Globus pallidus (tissue), 1 donor: ENCODE results near the gene CD74.
A peak's percentile ranks its signal among the peaks of the same experiment; 100 is the strongest.
"Not testable (repeated sequence)": the region's sequence is repeated elsewhere in the genome, so short reads cannot be mapped to it uniquely, and the experiment has no call there.

Source experiments
- DNase-seq: peaks from one replicate; pipeline ENCODE4 v3.0.0-alpha.2; 2015; ENCODE audit warnings: low spot score

CD74 gene

DNA sequence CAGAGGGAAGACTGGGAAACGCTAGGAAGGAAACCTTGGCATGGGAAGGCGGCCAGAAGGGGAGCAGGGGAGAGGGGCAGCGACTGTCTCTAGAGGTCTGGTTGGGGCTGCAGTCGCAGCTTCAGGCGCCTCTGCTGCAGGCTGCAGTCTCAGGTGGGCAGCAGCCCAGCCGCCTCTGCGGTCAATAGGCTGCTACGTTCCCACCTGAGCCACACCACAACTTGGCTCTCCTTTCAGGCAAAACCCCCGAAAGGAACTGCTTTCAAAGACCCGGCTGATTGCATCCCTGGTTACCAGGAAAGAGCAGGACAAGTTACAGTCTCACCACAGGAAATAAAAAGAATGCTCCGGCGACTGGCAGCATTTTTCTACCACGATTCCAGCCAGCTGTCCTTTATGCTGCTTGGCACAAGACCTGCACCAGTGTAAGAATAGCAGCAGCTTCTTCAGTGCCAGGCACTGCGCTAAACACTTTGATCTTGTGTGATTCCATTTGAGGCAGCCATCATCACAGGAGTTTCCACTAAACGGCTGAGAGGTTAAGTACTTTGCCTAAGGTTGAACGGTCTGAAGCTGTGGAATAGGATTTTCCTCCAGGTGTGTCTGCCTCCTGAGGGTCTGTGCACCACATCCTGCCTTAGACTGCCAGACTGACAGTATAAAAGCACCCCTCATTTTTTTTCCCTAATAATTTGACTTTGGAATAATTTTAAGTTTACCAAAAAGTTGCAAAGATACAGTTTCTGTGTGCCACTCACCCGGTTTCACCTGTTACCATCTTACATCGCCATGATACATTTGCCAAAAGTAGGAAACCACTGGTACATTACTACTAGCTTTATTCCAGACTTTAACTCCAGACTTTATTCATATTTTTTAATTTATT lies 29.3 kb upstream of the CD74 start:
- no peak for DNase-seq

DNA sequence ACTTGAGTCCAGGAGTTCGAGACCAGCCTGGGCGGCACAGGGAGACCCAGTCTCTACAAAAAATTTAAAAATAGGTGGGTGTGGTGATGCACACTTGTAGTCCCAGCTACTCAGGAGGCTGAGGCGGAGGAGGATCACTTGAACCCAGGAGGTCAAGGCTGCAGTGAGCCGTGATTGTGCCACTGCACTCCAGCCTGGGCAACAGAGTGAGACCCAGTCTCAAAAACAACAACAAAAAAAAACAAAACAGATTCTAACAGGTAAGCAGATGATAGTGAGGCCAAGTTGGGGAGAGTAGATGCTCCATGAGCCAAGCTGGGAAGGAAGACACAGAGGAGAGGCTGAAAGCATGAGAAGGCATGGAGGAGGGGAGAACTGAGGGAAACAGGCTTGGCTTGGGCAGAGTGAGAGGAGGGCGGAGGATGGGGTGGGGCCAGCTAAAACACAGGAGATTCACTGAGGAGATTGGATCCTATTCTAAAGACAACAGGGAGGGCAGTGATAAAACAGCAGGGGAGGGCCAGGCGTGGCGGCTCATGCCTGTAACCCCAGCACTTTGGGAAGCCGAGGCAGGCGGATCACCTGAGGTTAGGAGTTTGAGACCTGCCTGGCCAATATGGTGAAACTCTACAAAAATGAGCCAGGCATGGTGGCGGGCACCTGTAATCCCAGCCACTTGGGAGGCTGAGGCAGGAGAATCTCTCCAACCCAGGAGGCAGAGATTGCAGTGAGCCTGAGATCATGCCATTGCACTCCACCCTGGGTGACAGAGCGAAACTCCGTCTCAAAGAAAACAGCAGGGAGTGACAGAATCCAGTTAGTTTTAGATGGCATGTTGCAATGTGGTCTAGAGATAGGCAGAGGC lies 28.5 kb upstream of the CD74 start:
- no peak for DNase-seq

DNA sequence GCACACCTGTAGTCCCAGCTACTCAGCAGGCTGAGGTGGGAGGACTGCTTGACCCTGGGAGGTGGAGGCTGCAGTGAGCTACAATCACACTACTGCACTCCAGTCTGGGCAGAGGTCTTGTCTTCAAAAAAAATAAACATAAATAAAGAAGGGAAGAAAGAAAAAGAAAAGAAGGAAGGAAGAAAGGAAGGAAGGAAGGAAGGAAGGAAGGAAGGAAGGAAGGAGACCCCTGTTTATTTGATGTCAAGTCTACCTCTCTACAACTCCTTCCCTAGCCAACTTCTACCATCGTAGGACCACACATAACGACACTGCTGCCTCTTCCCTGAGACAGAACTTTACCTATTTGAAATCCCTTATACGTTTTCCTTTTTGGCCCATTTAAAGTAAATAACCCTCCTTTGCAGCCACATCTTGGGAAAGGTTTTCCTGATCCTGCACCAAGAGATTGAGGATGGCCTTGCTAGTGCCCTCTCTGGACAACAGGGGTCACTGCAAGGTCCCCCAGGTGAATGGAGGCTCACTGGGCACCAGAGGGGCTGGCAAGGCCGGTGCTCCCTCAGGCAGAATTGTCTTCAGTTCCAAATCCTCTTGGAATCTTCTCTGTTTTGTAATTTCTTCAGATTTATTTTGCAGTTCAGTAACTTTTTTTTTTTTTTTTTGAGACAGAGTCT lies 26.3 kb upstream of the CD74 start:
- DNase-seq: no peak

DNA sequence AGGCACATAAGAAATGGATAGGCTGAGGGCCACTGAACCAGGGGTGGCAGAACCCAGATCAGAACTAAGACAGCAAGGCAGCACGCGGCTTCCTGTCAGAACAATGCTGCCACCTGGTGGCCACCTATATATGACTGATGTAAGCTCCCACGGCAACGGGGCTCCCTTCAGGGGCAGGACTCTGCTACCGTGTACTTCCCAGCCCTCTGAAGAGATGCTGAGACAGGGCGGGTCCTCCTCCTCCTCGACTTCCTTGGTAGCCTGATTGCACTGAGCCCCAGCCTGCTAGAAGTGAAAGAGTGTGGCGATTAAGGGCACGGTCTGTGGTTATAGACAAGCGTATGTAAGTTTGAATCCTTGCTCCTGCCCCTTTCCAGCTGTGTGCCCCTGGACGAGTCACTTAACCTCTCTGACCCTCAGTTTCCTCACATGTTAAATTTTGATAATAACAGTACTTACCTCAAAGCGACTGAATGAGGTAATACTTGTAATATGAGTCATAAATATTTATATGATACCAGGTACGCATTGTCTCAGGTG lies 23.5 kb upstream of the CD74 start:
- DNase-seq: peak; percentile 87

DNA sequence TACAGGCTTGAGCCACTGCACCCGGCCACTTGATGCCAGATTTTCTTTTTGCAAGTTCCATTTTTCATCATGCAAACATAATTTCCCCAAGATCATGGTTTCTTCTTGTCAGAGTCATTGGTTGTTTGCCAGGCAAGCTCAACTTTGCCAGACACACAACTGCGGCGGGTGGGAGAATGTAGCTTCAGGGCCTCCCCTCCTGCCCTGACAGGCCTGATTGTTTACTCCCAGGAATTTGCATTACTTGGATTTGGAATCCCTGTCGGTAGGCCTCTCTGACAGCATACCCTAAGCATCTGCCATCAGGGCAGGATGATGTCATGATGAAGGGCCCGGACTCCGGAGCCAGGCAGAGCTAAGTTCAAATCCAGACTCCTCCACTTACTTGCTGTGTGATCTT lies 21.8 kb upstream of the CD74 start:
- DNase-seq: no peak

DNA sequence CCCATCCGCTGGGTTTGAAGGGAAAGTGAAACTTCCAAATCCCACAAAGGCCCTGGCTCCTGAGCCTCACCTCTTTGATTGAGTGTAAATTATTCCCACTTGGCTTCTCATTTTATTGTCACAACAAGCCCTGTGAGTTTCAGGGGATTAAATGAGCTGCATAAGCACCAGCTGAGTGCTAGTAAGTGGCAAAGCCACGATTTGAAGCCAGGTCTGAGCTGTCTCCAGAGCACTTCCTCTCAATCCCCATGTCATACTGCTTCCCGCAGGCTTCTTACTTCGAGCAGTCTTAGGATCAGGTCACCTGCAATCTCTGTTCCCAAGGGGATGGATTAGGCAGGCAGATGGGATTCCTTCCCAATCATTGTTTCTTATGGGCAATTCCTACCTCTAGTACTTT lies 18.9 kb upstream of the CD74 start:
- DNase-seq: no peak

DNA sequence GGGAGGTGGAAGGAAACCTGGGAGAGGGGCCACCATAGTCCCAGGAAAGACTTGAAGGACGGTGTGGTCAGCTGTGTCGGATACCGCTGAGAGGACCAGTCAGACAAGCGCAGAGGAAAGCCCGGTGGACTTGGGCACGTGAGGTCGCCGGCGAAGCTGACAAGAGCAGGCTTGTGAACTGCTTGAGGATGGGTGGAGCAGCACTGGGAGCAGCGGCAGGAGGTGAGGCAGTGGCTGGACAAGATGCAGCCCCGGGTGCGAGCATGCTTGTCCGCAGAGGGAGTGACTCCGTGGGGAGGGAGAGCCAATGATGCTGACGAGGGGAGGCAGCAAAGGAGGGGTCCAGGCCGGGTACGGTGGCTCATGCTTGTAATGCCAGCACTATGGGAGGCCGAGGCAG lies 18.3 kb upstream of the CD74 start:
- no peak for DNase-seq

DNA sequence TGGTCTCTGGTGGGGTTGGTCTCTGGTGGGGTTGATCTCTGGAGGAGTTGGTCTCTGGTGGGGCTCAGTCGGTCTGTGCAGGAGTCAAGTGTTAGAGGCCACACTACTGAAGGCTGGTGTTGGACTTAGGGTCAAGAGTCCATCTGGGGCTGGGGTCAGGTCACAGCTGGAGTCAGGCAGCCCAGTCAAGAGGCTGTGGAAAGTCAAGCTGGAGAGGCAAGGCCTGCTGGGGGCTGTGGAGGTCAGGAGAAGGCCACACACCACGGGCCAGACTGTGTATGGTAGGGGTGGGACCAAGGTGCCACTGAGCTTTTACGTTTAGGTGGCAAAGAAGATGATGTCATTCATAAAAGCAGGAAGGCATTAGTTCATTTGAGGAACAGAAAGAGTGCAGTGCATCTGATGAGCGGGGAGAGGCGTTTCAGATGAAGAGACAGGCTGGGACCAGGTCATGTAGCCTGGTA lies 16.7 kb upstream of the CD74 start:
- no peak for DNase-seq

DNA sequence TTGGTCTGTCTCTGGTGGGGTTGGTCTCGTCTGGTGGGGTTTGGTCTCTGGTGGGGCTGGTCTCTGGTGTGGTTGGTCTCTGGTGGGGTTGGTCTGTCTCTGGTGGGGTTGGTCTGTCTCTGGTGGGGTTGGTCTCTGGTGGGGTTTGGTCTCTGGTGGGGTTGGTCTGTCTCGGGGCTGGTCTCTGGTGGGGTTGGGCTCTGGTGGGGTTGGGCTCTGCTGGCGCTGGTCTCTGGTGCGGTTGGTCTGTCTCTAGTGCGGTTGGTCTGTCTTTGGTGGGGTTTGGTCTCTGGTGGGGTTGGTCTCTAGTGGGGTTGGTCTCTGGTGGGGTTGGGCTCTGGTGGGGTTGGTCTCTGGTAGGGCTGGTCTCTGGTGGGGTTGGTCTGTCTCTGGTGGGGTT lies 16.3 kb upstream of the CD74 start:
- no peak for DNase-seq

DNA sequence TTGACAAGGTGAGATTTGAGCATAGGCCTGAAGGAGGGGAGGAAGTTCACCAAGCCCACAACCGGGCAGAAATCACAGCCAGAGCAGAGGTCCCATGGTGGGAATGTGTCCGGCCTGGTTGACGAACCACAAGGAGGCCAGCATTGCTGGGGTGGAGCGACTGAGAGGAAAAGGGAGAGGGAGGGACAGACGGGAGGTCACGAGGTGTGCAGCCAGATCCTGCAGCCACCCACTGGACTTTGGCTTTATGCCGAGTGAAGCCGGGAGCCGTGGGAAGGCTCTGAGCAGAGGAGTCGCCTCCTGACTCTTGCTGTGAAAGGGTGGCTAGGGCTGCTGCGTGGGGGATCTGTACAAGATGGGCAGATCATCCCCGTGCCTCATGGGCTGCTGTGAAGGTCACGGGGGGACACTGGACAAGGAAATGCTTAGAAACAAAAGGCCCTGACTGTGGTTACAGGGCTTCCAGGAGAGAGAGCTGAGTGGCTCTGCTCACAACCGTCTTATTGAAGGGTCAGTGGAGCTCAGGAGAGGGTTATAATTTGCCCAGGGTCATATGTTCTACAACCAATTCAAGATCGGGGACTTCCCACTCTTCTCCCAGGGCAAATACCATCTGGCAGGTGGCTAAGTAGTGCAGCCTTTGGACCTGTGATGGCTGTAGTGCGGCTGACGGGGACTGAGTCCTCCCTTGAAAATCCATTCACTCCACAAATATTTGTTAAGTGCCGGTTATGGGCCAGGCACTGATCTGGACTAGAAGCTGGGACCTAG lies 15.6 kb upstream of the CD74 start:
- DNase-seq: peak; percentile 72

DNA sequence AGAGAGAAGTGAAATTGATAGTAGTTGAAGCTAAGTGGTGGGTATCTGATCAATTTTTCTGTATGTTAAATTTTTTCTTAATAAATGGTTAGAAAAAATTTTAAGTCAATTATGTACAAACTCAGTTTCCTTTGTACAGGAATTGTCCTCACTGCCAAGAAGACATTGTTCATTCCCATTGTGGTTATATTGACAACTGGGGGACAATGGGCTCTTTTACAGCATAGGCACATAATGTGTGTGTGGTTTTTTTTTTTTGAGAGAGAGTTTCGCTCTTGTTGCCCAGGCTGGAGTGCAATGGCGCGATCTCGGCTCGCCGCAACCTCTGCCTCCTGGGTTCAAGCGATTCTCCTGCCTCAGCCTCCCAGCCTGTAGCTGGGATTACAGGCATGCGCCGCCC lies 13.5 kb upstream of the CD74 start:
- peak; percentile 89 for DNase-seq

DNA sequence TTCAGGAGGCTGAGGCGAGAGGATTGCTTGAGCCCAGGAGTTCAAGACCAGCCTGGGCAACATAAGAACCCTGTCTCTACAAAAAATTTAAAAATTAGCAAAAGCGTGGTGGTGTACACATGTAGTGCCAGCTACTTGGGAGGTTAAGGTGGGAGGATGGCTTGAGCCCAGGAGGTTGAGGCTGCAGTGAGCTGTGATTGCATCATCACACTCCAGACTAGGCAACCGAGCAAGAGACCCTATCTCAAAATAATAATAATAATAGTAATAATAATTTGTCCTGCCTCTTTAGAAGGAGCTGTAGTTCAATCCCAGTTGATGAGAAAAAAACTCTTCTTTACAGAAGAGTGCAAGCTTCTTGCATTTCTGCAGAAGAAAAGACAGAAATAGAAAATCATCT lies 10.0 kb upstream of the CD74 start:
- no peak for DNase-seq

DNA sequence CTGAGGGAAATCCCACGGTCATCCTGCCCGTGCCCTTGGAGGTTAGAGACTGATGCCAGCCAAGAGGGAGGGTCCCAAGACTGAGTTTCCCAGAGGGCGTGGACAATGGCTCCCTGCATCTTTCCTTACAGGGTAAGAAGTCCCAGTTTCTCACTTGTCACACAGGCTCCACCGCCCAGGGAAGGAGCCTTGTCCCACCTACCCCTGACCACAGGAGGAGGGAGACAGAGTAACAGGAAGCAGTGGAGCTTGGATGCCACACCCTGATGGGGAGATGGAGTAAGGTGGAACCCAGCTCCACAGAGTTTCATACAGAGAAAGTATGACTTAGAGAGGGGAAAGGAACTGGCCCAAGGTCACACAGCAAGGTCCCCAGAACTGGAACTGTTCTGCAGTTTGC lies 9.4 kb upstream of the CD74 start:
- DNase-seq: no peak

DNA sequence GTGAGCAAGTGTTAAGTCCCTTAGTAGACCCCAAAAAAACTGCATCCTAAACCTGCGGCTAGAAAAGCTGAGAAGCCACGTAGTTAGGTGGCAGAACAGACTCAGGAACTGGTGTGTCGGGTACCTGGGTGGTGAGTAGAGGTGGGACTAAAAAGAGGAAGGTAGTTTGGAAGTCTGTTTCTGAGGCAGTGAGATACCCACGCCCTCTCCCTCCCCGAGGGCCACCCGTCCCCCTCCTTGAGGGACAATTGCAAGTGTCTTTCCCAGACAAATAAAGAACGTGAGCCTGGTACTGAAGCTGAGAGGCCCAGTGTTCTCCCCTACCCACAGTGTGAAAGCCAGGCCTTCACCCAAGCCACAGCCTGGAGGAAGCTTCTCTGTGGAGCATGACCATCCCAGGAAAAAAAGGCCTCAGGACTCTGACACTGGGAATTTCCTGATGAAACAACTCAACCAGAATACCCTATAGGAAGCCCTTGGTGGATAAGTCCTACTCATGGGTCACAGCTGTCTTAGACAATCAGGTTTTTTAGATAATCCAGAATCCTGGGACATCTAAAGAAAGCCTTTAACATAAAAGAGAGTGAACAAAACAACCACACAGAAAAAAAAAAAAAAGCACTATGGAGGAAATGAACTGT lies 7.0 kb upstream of the CD74 start:
- no peak for DNase-seq

DNA sequence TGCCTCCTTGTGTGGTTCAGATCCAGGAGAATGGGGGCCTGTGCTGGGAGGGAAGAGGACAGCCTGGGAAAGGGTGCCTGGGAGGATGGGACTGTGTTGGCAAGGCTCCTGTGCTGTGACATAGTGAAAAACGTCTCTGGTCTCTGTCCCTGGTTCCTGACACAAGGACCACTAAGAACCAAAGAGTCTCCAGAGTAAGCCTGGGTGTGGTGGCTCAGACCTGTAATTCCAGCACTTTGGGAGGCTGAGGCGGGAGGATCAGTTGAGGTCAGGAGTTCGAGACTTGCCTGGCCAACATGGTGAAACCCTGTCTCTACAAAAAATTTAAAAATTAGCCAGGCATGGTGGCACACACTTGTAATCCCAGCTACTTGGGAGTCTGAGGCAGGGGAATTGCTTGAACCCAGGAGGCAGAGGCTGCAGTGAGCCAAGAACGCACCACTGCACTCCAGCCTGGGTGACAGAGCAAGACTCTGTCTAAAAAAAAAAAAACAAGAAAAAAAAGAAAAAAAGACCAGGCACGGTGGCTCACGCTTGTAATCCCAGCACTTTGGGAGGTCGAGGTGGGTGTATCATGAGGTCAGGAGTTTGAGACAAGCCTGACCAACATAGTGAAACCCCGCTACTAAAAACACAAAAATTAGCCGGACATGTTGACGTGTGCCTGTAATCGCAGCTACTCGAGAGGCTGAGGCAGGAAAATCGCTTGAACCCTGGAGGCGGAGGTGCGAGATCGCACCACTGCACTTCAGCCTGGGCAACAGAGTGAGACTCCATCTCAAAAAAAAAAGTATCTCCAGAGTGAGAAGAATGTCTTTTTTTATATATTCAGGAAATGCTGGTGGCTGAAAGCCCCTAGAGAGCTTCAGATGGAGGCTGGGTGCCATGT lies 1.4 kb upstream of the CD74 start:
- not testable (repeated sequence) for DNase-seq

DNA sequence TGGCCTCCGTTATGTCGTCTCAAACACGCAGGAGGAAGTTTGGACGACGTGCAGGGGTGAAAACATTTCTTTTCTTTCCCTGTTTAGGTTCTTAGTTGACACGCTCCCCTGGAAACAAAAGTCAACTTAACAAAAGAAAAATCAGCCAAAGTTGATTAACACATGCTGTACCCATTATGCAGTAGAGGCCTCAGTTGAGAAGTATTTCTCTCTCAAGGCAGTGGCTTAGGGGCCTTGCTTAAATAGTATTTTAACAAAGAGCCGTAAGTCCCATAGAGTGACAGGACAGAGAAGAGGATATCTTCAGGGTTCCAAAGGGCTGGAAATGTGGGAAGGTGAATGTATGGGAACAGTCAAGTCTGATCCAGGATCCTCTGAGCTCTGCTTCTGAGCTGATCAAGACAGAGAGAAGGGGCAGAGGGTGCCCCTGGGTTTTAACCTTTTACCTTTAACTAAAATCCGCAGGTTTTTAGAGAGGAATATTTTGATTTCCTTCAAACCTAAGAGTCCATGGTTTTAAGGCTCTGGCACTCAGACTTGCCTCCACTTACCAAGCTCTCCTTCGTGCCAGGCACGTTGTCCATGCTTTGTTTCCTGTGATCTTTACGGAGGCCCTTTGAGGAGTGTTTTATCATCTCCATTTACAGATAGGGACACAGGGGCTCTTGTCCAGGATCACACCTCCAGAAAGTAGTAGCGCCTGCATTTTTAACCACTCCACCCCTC lies 629 bp upstream of the CD74 start:
- no peak for DNase-seq

DNA sequence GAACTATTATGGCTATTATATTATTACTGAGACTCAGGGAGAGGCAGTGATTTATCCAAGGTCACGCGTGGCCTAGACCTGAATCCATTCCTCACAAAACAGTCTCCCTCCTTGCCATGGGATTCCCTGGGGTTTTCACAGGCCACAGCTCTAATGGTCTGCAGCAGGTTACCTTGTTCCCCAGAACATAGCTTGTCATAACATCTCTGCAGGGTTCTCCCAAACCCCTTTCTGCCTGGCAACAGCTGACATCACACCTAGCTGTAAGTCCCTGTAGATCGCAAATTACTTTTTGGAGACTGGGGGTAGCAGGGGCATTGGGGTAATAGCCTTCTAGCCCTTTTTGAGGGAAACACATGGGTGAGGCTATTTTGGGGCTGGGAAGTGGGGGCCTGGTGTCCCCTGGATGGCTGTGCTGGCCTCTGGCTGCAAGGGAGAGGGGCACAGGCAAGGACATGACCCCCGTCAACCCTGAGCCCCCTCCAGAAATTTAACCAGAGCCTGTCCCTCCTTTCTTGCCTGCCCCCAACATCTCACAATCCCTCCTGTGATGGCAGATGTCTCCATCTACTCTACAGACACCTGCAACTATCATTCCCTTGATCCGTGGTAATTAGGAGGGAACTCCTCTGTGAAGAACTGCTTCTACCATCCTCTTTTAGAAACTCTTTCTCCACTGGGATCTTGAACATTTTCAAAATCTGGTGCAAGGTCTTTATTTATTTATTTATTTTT lies 1.3 kb downstream of the CD74 start:
- DNase-seq: peak; percentile 43

DNA sequence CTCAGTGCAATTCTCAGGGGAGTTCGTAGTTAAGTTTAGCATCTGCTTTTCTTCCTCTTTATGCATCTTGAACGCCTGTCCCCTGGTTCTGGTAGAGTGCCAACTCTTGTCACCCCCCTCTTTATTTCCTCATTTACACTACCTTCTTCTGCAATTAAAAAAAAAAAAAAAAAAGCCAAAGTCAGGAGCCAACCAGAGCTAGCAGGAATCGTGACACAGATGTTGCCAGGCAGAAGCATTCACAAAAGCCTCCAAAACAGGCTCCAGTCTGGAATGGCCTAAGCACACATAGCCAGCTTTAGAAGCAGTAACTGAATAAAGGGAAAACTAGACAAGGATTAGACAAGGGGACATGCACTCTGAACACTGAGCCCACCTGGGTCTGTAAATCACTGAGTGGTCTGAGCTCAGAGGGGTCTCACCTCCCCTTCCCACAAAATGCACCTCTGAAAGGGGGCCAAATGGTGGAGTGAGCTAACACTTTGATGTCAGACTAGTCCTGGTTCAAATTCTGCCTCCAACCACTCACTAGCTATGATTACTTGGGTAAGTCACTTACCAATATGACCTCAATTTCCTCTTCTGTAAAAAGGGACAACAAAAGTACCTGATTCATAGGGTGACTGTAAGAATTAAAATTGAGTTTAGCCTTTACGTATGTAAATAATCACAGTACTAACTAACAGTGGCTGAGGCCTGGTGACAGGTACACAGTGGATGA lies 2.0 kb downstream of the CD74 start:
- DNase-seq: peak; percentile 90
